Stimulated activated CD4-positive, alpha-beta T cell treated with anti-CD3 and anti-CD28 coated beads, Interleukin-1b, Interleukin-23, amount 100 ng/mL, for 24 hours (primary cell): ENCODE measurements around the gene LRP3.
"Not testable (repeated sequence)": the region's sequence is repeated elsewhere in the genome, so short reads cannot be mapped to it uniquely, and the experiment has no call there.

Experiments used
- DNase-seq, 4 experiments: peaks; one replicate each; pipeline ENCODE4 v3.0.0-alpha.2; 2020; ENCODE audit warnings: low read depth in 4 of 4, low spot score in 1 of 4

The LRP3 gene

DNA sequence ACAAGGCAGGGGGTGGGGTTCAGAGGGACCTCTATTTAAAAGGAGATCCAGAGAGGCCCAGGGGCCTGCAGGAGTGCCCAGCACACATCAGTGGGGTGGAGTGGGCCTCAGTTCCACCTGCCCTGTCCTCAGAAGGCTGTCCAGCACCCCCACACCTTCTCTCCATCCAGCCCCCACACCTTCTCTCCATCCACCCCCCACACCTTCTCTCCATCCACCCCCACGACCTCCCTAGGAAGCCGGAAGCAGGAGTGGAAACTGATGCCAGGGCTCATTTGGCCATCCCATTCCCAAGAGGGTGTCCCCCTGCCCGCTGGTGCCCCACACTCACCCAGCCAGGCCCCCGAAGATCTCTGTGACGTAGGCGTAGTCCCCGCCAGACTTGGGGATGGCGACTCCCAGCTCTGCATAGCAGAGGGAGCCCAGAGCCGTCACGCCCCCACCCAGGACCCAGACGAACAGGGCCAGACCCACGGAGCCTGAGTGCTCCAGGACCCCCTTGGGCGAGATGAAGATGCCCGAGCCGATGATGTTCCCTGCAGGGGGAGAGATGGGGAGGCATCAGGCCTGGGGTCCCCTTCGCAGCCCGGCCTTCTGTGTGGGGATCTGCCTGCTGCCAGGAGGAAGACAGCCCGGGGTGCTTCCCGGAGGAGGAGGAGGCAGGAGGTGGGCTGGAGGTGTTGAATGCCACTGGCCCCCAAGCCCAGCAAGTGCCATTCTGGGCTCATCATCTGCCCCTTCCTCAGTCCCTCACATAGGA lies 21.5 kb downstream of the LRP3 start:
- DNase-seq, result no peak

GRCh38 chr19:33216198-33216830 lies 22.2 kb downstream of the LRP3 start:
- DNase-seq, result no peak

- DNase-seq, result no peak
Measured at GRCh38 chr19:33217881-33218280, 23.8 kb downstream of the LRP3 start.

DNA sequence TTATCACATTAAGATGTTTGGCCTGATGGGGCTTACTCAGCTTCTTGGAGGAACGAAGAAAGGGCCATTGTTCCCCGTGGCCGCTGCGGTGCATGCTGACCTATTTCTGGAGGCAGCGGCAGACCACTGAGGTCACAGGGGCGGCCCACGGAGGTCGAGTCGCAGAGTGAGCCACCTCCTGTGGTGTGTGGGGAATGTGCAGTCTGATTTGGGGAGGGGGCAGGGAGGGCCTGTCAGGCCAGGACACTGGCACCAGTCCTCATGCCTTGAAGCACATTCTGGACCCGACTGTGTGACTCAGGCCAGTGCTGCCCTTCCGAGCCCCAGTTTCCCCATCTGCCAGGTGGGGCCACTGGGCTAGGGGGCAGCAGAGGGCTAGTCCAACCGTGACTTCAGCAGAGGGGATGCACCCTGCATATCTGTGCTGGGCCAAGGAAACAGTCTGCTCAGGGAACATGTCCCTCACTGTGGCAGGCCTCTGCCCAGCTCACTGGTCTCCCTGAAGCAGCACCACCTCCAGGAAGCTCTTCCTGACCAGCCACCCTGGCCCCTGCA lies 25.2 kb downstream of the LRP3 start:
- no peak for DNase-seq

DNA sequence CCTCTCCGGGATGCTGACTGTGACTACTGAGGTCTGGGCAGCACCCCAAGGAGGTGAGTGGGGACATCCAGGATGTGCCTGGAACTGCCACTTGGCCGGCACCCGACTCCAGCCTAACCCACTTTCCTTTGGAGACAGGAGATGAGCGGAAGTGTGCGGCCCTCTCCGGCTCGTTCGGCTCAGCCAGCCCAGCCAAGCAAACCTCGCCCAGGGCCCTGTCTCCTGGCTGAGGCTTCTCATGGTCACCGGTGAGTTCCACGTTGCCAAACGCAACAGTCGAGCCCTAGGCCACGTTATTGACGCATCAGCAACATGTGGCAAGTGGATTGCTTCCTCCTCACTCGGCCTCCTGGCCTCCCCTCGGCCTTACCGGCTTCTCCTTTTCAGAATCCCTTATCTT lies 26.0 kb downstream of the LRP3 start:
- DNase-seq, result no peak

- DNase-seq, result no peak
Measured at GRCh38 chr19:33220735-33221134, 26.6 kb downstream of the LRP3 start.

- DNase-seq, result no peak
Measured at GRCh38 chr19:33221638-33222037, 27.5 kb downstream of the LRP3 start.

- DNase-seq, result not testable (repeated sequence)
Measured at GRCh38 chr19:33222255-33222654, 28.1 kb downstream of the LRP3 start.

DNA sequence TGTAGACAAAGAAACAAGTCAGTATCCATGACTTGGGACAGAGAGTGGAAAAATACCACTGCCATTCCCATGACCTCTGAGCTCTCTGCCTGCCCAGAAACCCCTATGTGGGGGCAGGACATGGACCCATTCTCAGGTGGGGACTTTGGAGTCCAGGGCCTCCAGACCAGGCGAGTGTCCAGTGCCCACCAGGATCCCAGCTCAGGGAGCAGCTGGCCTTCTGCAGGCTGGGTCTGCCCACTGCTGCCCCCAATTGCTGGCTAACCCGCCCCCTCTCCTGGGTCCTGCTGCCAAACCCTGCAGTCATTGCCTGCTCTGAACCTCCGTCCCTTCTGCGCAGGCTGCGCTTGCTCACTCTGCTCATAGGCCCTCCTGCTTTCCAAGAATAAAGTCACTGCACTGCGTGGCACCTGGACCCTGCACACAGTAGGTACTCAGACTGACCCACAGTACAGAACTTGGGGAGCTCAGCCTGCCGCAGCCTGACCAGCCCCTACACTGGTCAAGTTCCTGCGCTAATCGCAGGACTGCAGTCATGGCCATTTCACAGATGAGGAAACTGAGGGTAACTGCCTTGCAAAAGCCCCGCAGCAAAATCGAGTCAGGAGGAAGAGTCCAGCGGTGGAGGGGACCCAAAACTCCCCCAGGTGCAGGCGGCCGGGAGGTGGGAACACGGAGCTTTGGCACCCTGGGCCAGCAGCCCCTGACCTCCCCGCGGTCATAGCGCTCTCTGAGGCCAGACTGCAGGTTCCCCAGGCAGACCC lies 30.7 kb downstream of the LRP3 start:
- no peak for DNase-seq

DNA sequence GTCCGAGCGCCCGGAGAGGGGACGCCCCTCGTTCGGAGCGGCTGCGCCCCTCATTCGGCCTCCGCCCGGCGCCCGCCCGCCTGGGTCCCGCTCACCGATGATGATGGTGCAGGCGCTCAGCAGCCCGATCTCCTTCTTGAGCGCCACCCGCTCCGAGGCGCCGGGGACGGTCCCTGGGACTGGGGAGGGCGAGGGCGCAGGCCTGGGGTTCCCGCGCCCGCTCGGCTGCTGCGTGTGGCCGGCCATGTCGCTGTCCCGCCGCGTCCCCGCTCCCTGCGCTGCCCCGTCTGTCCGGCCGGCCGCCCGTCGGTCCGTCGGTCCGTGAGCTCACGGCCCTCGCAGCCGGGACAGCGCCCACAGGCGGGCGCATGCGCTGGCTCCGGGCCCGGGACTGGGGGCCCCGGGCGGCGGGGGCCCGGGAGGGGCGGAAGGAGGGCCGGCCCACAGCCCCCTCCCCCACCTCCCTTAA lies 31.4 kb downstream of the LRP3 start, which contains the start of gene SLC7A10:
SLC7A10 (minus strand) TSS at position 393 of the 469 bp plus-strand sequence; CDS start at position 246, 147 bp downstream.
- DNase-seq, result no peak

- DNase-seq, result peak in 1 of 4 experiments; percentile 20
Measured at GRCh38 chr19:33226550-33227241, 32.6 kb downstream of the LRP3 start.

DNA sequence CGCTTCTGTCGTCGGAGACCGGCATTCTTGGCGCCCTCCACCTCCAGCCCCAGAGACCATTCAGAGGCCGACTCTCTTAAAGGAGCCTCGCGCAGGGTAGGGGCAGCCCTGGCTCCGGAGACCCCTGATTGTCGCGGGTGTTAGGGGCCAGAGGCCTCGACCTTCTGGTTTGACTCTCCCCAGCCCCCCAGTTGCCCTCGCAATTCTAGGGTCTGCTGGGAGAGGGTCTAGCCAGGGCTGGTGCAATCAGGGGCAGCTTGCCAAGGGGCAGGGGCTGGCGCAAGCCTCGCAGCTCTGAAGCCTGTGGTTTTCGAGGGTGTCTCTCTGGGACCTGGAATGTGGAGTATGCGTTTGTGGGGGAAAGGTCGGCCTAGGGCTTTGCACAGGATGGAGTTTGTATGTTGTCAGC lies 33.1 kb downstream of the LRP3 start:
- no peak for DNase-seq

GRCh38 chr19:33227870-33228599 lies 33.9 kb downstream of the LRP3 start:
- no peak for DNase-seq

GRCh38 chr19:33229962-33230361 lies 35.8 kb downstream of the LRP3 start:
- DNase-seq, result no peak

DNA sequence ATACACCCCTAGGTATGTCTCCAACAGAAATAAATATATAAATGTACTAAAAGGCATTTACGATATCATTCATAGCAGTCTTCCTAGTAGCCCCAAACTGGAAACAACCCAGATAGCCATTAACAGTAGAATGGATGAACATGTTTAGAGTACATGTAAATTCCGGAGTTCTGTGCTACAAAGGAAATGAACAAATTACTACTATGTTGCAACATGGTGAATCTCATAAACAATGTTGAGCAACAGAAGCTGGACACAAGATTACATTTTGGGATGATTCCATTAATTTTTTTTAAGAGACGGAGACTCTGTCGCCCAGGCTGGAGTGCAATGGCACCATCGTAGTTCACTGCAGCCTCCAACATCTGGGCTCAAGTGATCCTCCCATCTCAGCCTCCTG lies 37.4 kb downstream of the LRP3 start:
- no peak for DNase-seq

GRCh38 chr19:33232656-33233055 lies 38.5 kb downstream of the LRP3 start:
- no peak for DNase-seq

- DNase-seq, result no peak
Measured at GRCh38 chr19:33233056-33233873, 39.1 kb downstream of the LRP3 start.

GRCh38 chr19:33234092-33234491 lies 40.0 kb downstream of the LRP3 start:
- DNase-seq, result no peak

GRCh38 chr19:33234736-33235135 lies 40.6 kb downstream of the LRP3 start:
- DNase-seq, result no peak
